ENCODE results near the gene SAMD8. TPM values are rescaled to one million over a fixed set of nuclear protein-coding genes. Genes with fewer than 3 reads are reported as not detected.

The SAMD8 gene
- total and polyA plus RNA-seq, 10 of the 15 experiments (the other 5 are each of a cell fraction or from before 2014, with no cell fraction given), result 2.8 to 26.0 (median 9.3) TPM

GRCh38 chr10:75062506-75063299 lies 48.8 kb upstream of the SAMD8 start (continued):
- TF ChIP-seq SRF (IDR thresholded peaks at IDR 0.05; ENCODE audit: low read depth in 2 of 2, low read length in 2 of 2) (no peak), SPI1 (IDR thresholded peaks at IDR 0.05; ENCODE audit: borderline replicate concordance, insufficient read depth, low read depth, low read length) (no peak)

- in situ Hi-C loops (cut with MboI) (no loop called here), intact Hi-C loops (cut with micrococcal nuclease; ENCODE audit: unreplicated experiment) (no loop called here)
- no peak overlapping the region for H3K9ac ChIP-seq (ENCODE audit: control insufficient read depth, insufficient read depth, low read length)
- ChIA-PET CTCF (interaction anchor here (0.6 kb wide), 1 partner anchor 366 kb away, joined by 3 read pairs; no protein-coding TSS in a partner anchor), POLR2A (no interaction called here), SMC1A (ENCODE audit: uncharacterized antibody, unreplicated experiment) (interaction anchor here (0.6 kb wide), 1 partner anchor 492 kb away, joined by 3 read pairs; no protein-coding TSS in a partner anchor), RAD21 (ENCODE audit: unreplicated experiment) (no interaction called here)
- no peak overlapping the region for H2AFZ ChIP-seq (ENCODE audit: control insufficient read depth, low read depth, low read length)
- 72% methylated on average over 8 of the region's 8 CpGs for WGBS (ENCODE audit: insufficient coverage, insufficient replicate concordance, low lambda C conversion rate, missing lambda C conversion rate)
- no peak overlapping the region for H3K4me3 ChIP-seq
- H3K27ac ChIP-seq (ENCODE audit: control insufficient read depth, insufficient read depth), result no peak overlapping the region
- H3K36me3 ChIP-seq (ENCODE audit: control insufficient read depth in 2 of 2, insufficient read depth in 2 of 2, low read length in 1 of 2), result no peaks in the 10 kb centered on the region
- no peaks in the 10 kb centered on the region for H3K4me1 ChIP-seq (ENCODE audit: control insufficient read depth, insufficient read depth, low read length)
- DNase-seq (ENCODE audit: low read depth, low spot score), result no peak
- no peaks in the 10 kb centered on the region for H3K27me3 ChIP-seq (replicated peaks in 1 of 2; ENCODE audit: control insufficient read depth in 2 of 2, insufficient read depth in 2 of 2, low read length in 1 of 2)
- no peak overlapping the region for H3K4me2 ChIP-seq (ENCODE audit: control insufficient read depth, insufficient read depth)
- no peaks in the 10 kb centered on the region for H4K20me1 ChIP-seq (ENCODE audit: control insufficient read depth, insufficient read depth)
- H3K79me2 ChIP-seq (ENCODE audit: control insufficient read depth, insufficient read depth, low read length), result no peaks in the 10 kb centered on the region
- no TSS peak for BruUV-seq (replicated peaks)
- H3K9me3 ChIP-seq (replicated peaks; ENCODE audit: control insufficient read depth, insufficient read depth, low read length), result no peaks in the 10 kb centered on the region
- FAIRE-seq, result no peak
- no peak for ATAC-seq
- TF ChIP-seq SMC3 (IDR thresholded peaks at IDR 0.05; ENCODE audit: borderline replicate concordance, low read length) (no peak), NFYB (IDR thresholded peaks at IDR 0.05; ENCODE audit: insufficient read depth, low read depth, low read length) (no peak), YBX1 (IDR thresholded peaks at IDR 0.05) (no peak), STAT3 (IDR thresholded peaks at IDR 0.05; ENCODE audit: low read depth, low read length) (no peak), KDM1A (IDR thresholded peaks at IDR 0.05; ENCODE audit: borderline replicate concordance) (no peak), ZBTB33 (IDR thresholded peaks at IDR 0.05) (no peak), CHD2 (IDR thresholded peaks at IDR 0.05; ENCODE audit: borderline replicate concordance, low read depth, low read length) (no peak), ETV6 (conservative IDR thresholded peaks at IDR 0.05 in 1 of 2, IDR thresholded peaks at IDR 0.05 in 1 of 2; ENCODE audit: borderline replicate concordance in 1 of 2, low read depth in 1 of 2) (no peak), ZNF384 (IDR thresholded peaks at IDR 0.05; ENCODE audit: borderline replicate concordance, low read depth, low read length) (no peak), RELB (IDR thresholded peaks at IDR 0.05; ENCODE audit: low read depth) (no peak), BCL3 (IDR thresholded peaks at IDR 0.05; ENCODE audit: borderline replicate concordance, insufficient read depth, low read depth, low read length, poor library complexity, severe bottlenecking) (no peak), SUPT20H (IDR thresholded peaks at IDR 0.05; ENCODE audit: borderline replicate concordance, control insufficient read depth, low read depth, low read length) (no peak), SIN3A (IDR thresholded peaks at IDR 0.05; ENCODE audit: low read depth, low read length) (no peak)
These were observed 47.8 kb upstream of the SAMD8 start for GRCh38 chr10:75063461-75064230.

All from GM12878 (cell line).